HG03095 (cell line): Measurements from ENCODE around the gene HOXC12.

Source experiments
- ATAC-seq: cut with Tn5 transposase; IDR thresholded peaks from one replicate; pipeline ENCODE4 v1.9.1; 2021; ENCODE audit warnings: moderate library complexity; ENCODE audit not compliant: unreplicated experiment

HOXC12 gene

DNA sequence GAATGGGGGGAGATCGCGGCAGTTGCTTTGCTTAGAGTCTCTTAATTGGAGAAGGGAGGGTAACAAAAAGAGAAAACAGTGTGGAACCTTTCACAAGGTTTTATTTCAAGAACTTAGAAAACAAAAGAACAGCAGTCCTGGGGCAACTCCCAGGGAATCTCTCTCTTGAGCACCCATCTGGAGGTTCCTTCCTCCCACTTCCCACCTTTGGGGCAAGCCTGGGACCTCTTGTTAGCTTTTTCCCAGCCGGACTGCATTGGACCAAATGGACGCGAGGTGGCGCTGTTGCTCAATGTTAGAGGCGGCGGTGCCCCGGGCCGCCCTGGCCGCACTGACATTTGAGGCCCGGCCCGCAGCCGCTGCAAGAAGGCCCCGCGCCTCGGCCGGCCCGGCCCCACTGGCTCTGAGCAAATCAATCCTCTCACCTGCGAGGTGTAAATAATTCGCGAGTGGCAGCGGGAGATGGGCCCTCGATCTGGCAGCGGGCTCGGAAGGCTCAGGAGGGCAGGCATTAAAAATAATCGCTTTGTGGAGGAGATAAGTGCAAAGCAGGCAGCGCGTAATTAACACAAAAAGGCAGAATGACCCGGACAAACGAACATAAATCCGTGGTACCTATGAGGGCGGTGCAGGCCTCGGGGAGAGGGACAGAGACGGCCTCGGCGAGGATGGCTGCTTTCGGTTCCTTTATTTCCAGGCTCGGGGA is 51.3 kb downstream of the HOXC12 start:
- ATAC-seq: peak; percentile 69

DNA sequence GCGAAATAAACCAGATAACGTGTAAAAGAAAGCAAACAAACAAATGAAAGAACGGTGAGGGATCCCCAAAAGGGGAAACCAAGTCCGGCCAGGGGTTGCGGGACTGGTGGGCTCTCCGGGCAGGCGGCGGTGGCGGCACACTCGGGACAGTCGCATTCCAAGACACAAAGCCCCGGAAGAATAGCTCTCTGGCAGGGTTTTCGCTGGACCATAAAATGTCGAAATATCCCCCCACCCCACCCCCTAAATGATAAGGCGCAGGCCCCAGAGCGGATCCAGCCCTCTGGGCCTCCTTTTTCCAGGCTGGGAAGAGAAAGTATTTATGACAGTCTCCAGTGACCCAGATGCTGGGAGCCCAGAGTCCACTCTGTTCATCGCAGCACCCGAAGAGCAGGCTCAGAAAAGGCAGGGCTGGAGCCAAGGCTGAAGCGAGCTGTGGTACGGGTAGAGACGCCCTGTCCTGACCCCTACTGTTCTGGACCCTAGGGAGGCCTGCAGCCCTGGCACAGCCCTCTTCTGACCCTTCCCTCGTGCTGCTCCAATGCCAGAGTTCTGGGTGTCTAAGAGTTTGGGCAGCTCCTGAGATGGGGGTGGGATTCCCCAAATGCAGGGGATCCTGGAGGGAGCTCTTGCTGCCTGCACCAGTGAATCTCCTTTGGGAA is 52.0 kb downstream of the HOXC12 start:
- no peak for ATAC-seq

DNA sequence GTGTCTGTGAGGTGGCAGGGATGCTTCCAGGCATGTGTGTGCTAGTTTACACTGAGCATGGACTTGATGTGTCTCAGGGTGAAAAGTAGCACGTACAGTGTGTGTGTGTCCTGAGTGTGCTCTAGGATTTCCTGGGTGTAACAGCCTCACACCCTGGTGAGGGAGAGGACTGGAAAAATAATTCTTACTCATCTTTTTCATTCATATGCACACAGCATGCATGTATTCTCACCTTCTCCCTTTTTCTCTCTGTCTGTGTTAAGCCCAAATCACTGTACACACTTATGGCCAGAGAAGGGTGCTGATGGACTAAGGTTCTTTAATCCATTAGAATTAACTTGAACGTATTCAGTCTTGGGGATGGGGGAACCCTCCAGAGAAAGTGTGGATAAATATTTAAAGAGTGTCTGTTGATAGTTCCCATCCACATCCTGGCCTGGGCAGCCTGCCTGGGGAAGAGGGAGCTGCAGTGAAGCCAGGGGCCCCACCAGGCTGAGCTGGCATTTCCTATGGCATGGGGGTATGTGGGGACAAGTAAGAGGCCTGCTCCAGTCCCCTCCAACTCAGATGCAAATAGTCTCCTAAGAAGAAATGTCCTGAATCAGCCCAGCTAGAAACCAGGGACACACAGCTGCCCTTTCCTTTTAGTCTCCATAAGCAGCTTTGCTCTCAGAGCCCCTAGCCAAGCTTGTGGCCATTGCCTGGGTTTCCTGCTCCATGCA is 53.0 kb downstream of the HOXC12 start:
- ATAC-seq: no peak

DNA sequence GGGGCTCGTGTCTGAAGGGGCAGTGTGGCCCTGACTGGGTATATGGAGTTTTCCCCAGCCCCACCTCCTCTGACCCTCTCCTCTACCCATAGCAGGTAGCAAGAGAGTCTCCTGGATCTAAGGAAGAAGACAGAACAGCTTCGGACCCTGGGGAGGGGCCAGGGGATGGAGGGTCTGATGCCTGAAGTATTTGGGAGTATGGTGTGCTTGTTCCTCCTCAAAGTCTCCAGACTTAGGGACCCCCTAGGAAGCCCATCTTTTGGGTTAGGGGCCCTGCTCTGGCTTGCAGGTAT is 53.5 kb downstream of the HOXC12 start:
- no peak for ATAC-seq
